Keratinocyte (primary cell): ENCODE results near the gene TRIM65. TPM values are rescaled to one million over a fixed set of nuclear protein-coding genes. Genes with fewer than 3 reads are reported as not detected.
"Not testable (repeated sequence)": the region's sequence is repeated elsewhere in the genome, so short reads cannot be mapped to it uniquely, and the experiment has no call there.

Experiments used
- DNase-seq: peaks from one replicate; pipeline ENCODE4 v3.0.0-alpha.2; 2011; ENCODE audit warnings: low read depth, missing footprints, low spot score
- FAIRE-seq: peaks from 2 replicates; lab custom pipeline; 2011; peaks lifted over from hg19 to GRCh38; lab: Jason Lieb, UNC
- H2AFZ ChIP-seq: 2 replicates; pipeline ENCODE4 v1.6.0; 2012; ENCODE audit warnings: low read length, control low read depth, inconsistent platforms; ENCODE audit not compliant: control insufficient read depth
- H3K27ac ChIP-seq: 2 replicates; pipeline ENCODE4 v1.5.1; 2011; ENCODE audit warnings: low read length; ENCODE audit not compliant: control insufficient read depth, insufficient read depth
- H3K27me3 ChIP-seq: 3 replicates; pipeline ENCODE4 v1.6.0; 2011; ENCODE audit warnings: low read length; ENCODE audit not compliant: control insufficient read depth, insufficient read depth; ENCODE audit errors: extremely low read depth
- H3K36me3 ChIP-seq, 2 experiments: 2 replicates in 1 of 2; 3 replicates in 1 of 2; pipeline ENCODE4 v1.5.1; 2011; ENCODE audit warnings: low read length in 2 of 2, mild to moderate bottlenecking in 1 of 2; ENCODE audit not compliant: control insufficient read depth in 2 of 2, insufficient read depth in 2 of 2; ENCODE audit errors: extremely low read depth in 1 of 2
- H3K4me1 ChIP-seq: 3 replicates; pipeline ENCODE4 v1.5.1; 2011; ENCODE audit warnings: low read length; ENCODE audit not compliant: control insufficient read depth, insufficient read depth; ENCODE audit errors: extremely low read depth
- H3K4me2 ChIP-seq: 3 replicates; pipeline ENCODE4 v1.6.0; 2011; ENCODE audit warnings: low read depth, low read length; ENCODE audit not compliant: control insufficient read depth, insufficient read depth; ENCODE audit errors: extremely low read depth
- H3K4me3 ChIP-seq, 3 experiments: fragments of 200-600 bp in 1 of 3; sonication (generic) in 1 of 3; 2 replicates in 2 of 3; 3 replicates in 1 of 3; pipeline ENCODE4 v1.5.1; 2011 to 2016; ENCODE audit warnings: low read length in 3 of 3, mild to moderate bottlenecking in 3 of 3, control low read depth in 2 of 3, inconsistent platforms in 1 of 3, low read depth in 1 of 3, mixed read lengths in 1 of 3, mixed run types in 1 of 3, moderate library complexity in 1 of 3; ENCODE audit not compliant: control insufficient read depth in 2 of 3, insufficient read depth in 2 of 3; ENCODE audit errors: extremely low read depth in 1 of 3
- H3K79me2 ChIP-seq: 2 replicates; pipeline ENCODE4 v1.6.0; 2012; ENCODE audit warnings: low read length; ENCODE audit not compliant: control insufficient read depth, insufficient read depth
- H3K9ac ChIP-seq: 3 replicates; pipeline ENCODE4 v1.6.0; 2011; ENCODE audit warnings: low read length; ENCODE audit not compliant: control insufficient read depth, insufficient read depth; ENCODE audit errors: extremely low read depth
- H3K9me1 ChIP-seq: 3 replicates; pipeline ENCODE4 v1.6.0; 2011; ENCODE audit warnings: low read length; ENCODE audit not compliant: control insufficient read depth, insufficient read depth; ENCODE audit errors: extremely low read depth
- H3K9me3 ChIP-seq: 2 replicates; pipeline ENCODE4 v1.5.1; 2012; ENCODE audit warnings: low read depth, low read length; ENCODE audit not compliant: control insufficient read depth
- H4K20me1 ChIP-seq: 3 replicates; pipeline ENCODE4 v1.6.0; 2011; ENCODE audit warnings: low read length; ENCODE audit not compliant: control insufficient read depth, insufficient read depth; ENCODE audit errors: extremely low read depth
- CTCF ChIP-seq, 3 experiments: IDR thresholded peaks in 1 of 3; conservative IDR thresholded peaks in 1 of 3; optimal IDR thresholded peaks in 1 of 3; 2 replicates in 2 of 3; 3 replicates in 1 of 3; pipeline versions ENCODE3 to v1.5.1; 2011; ENCODE audit warnings: low read length in 3 of 3, mild to moderate bottlenecking in 3 of 3, moderate library complexity in 2 of 3, control low read depth in 1 of 3, inconsistent platforms in 1 of 3; ENCODE audit not compliant: insufficient read depth in 2 of 3; ENCODE audit errors: extremely low read depth in 1 of 3
- EZH2 ChIP-seq: IDR thresholded peaks from one replicate; pipeline ENCODE4 v1.6.1; 2012; ENCODE audit warnings: inconsistent platforms, mild to moderate bottlenecking, low read length, moderate library complexity
- dilution Hi-C: fragments of 300-500 bp; cut with MboI; formaldehyde crosslinking; loops from one replicate; pipeline ENCODE4 v1.7.0; 2020; ENCODE audit warnings: low sequenced_read_pairs; ENCODE audit not compliant: extremely low pct_ligation_motif_present
- polyA plus RNA-seq, 5 experiments: library from polyadenylated mRNA; depleted of rRNA in 3 of 5; stranded (reverse) in 3 of 5; stranded (forward) in 1 of 5; unstranded in 1 of 5; fragments of >200 nt; gene quantifications; 1 replicate in 1 of 5; 2 replicates in 3 of 5; 3 replicates in 1 of 5; pipeline versions ENCODE4 v1.2.1 to v1.2.3, GENCODE V29; 2011 to 2012; ENCODE audit warnings: missing spikeins in 2 of 5, low read depth in 1 of 5, low replicate concordance in 1 of 5

TRIM65 gene
- polyA plus RNA-seq, 1 donor (not counting 4 experiments of a cell fraction or from before 2014, with no cell fraction given) = 7.8 TPM

GRCh38 chr17:75853433-75853832, 43.3 kb downstream of the TRIM65 start:
- no peak for DNase-seq
- H3K27ac ChIP-seq = peak overlapping the region; percentile 88
- no peaks in the 10 kb centered on the region for H3K9me3 ChIP-seq
- H2AFZ ChIP-seq = no peak overlapping the region
- peak overlapping the region; percentile 55 for H3K4me2 ChIP-seq
- peaks cover 22% of the 10 kb centered on the region for H3K4me1 ChIP-seq
- no peaks in the 10 kb centered on the region for H3K27me3 ChIP-seq
- dilution Hi-C loops = no loop called here
- H3K79me2 ChIP-seq = peaks cover 15% of the 10 kb centered on the region
- H3K4me3 ChIP-seq = peak overlapping the region in 1 of 3 experiments; percentile 4
- TF ChIP-seq EZH2 (no peak), CTCF (optimal IDR thresholded peaks at IDR 0.05 in 1 of 3, IDR thresholded peaks at IDR 0.05 in 1 of 3, conservative IDR thresholded peaks at IDR 0.05 in 1 of 3; ENCODE audit: extremely low read depth in 1 of 3, insufficient read depth in 2 of 3, low read length in 3 of 3) (no peak)
- peak overlapping the region; percentile 6 for H3K9ac ChIP-seq
- FAIRE-seq = no peak
- no peaks in the 10 kb centered on the region for H3K9me1 ChIP-seq
- H4K20me1 ChIP-seq = no peaks in the 10 kb centered on the region
- H3K36me3 ChIP-seq = peaks cover 9 to 21% of the 10 kb centered on the region in 2 experiments

- H4K20me1 ChIP-seq, H2AFZ ChIP-seq, H3K4me3 ChIP-seq, H3K9me1 ChIP-seq, H3K27ac ChIP-seq, H3K4me2 ChIP-seq, dilution Hi-C loops, DNase-seq, FAIRE-seq, H3K9ac ChIP-seq, H3K27me3 ChIP-seq, H3K9me3 ChIP-seq: not testable (repeated sequence)
- Histone ChIP-seq H3K79me2 (peaks cover 15% of the 10 kb centered on the region), H3K4me1 (peaks cover 21% of the 10 kb centered on the region), H3K36me3 (peaks cover 24 to 35% of the 10 kb centered on the region in 2 experiments)
These were observed 45.1 kb downstream of the TRIM65 start for GRCh38 chr17:75851693-75851991.

- Histone ChIP-seq H4K20me1 (no peaks in the 10 kb centered on the region), H3K4me2 (no peak overlapping the region), H3K4me1 (peaks cover 16% of the 10 kb centered on the region), H3K36me3 (peaks cover 24 to 37% of the 10 kb centered on the region in 2 experiments), H3K4me3 (no peak overlapping the region), H3K9ac (no peak overlapping the region), H3K27me3 (no peaks in the 10 kb centered on the region), H3K79me2 (peaks cover 15% of the 10 kb centered on the region), H3K27ac (no peak overlapping the region), H3K9me3 (no peaks in the 10 kb centered on the region), H3K9me1 (no peaks in the 10 kb centered on the region), H2AFZ (no peak overlapping the region)
- dilution Hi-C loops = no loop called here
- TF ChIP-seq EZH2 = no peak
- no peak for TF ChIP-seq CTCF (optimal IDR thresholded peaks at IDR 0.05 in 1 of 3, IDR thresholded peaks at IDR 0.05 in 1 of 3, conservative IDR thresholded peaks at IDR 0.05 in 1 of 3; ENCODE audit: extremely low read depth in 1 of 3, insufficient read depth in 2 of 3, low read length in 3 of 3)
- no peak for FAIRE-seq
- DNase-seq = no peak
These were observed 45.6 kb downstream of the TRIM65 start for GRCh38 chr17:75850928-75851692.
